DMS114 treated with DMSO at 0.1 percent for 48 hours (cell line): ENCODE results near the gene PARP12.

Experiments used
- DNase-seq: peaks from one replicate; lab custom pipeline; 2025; ENCODE audit not compliant: unreplicated experiment; lab: John Stamatoyannopoulos, UW

The PARP12 gene

DNA sequence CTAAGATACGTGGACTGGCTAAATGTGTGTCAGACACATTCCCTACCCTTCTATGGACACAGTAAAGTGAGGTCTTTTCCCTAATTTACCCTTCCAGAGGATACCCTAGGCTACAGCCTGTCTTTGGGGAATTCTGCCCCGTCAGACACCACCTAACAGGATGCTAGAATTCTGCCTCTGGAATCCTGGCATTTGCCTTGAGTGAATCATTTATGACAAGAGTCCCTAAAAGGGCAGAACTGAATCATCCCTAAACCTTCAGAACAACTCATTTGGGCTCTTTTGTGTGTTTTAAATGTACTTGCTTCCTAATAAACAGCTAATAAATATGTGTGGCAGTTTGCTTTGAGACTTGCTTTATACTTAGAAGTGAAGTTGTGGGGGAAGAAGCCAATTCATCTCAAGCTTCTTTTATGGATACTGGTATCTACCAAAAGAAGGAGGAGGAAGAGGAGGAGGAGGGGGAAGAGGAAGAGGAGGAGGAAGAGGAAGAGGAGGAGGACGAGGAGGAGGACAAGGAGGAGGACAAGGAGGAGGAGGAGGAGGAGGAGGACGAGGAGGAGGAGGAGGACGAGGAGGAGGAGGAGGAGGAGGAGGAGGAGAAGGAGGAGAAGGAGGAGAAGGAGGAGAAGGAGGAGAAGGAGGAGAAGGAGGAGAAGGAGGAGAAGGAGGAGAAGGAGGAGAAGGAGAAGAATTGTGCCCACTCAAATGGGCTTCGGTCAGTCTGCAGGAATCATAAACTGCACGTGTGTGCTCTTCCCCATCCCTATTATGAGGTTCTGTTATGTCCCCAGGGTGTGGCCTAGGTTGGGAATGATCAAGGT, 27.1 kb downstream of the PARP12 start:
- no peak for DNase-seq

GRCh38 chr7:140034421-140034820, 28.3 kb downstream of the PARP12 start:
- no peak for DNase-seq

DNA sequence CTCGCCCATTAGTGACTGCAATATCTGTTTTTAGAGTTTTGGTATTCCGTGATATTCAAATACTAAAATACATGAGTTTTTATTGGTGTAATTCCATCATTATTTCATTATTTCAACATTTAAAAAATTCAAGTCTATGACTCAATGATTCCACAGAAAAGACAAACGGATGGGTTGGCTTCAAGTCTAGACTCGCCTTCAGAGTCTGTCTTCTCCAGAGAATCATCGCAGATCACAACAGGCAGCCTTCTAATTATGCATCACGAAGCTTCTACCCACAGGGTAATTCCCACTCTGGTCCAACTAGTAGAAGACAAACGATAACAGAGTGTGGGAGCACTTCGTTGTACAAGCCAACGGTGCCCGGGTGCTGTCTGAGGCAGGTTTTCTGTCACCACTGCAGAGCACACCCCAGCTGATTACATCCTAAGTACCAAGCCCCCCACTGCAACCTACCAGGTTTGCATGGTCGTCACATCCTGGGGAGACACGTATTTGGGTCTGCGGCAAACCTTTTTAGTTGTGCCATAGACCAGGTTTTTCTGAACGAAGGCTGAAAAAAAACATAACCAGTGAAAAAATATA, 28.9 kb downstream of the PARP12 start:
- no peak for DNase-seq

GRCh38 chr7:140033036-140033435, 29.7 kb downstream of the PARP12 start:
- DNase-seq: no peak

DNA sequence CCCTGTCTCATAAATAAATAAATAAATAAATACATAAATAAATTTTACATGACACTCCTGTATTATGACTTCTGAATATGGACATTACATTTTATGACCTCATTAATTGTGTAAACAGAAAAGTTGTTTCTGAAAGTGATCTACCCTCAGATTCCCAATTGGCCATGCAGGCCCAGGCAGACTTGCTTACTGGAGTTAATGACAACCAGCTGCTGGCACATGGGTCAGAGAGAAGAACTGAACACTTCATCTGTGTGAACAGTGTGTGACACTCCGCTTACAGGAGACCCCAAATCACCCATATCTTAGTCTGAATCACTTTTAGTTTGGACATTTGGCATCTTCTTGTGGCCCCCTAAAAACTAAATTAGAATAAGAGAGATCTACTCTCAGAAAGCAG, 31.4 kb downstream of the PARP12 start:
- no peak for DNase-seq

DNA sequence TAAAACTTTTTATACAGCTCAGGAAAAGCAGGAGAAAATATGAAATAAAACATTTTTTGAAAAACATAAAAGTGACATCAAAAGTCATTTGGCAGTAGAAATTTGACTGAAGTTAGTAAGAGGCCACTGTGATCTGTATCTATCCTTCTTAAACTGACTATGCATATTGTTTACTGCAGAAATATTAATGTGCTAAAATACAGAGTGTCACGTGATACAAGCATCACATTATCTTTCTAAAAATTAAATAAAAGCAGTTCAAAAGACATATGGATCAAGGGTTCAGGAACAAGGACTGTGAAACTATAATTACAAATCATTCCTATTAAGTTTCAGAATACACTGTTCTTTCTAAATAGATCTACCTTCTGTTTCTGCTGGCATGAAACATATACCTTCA, 33.7 kb downstream of the PARP12 start:
- DNase-seq: no peak

GRCh38 chr7:140028311-140028710, 34.4 kb downstream of the PARP12 start:
- no peak for DNase-seq

DNA sequence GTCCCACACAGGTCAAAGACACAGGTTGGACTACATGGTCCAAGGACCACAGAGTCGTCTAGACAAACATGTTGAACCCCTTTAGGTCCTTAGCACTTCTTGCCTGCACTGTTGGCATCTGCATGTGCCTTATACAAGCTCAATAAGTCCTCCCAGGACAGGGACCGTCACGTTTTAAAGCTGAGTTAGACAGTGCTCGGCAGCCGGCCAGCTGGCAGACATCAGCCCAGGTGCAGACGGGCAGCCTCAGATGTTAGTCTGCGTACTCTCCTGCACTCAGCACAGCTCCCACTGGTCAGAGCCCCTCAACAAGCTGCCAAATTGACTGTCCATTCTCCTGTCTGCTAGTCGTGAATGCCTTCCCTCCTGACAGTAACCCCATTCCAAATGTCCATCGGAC, 34.9 kb downstream of the PARP12 start:
- no peak for DNase-seq

DNA sequence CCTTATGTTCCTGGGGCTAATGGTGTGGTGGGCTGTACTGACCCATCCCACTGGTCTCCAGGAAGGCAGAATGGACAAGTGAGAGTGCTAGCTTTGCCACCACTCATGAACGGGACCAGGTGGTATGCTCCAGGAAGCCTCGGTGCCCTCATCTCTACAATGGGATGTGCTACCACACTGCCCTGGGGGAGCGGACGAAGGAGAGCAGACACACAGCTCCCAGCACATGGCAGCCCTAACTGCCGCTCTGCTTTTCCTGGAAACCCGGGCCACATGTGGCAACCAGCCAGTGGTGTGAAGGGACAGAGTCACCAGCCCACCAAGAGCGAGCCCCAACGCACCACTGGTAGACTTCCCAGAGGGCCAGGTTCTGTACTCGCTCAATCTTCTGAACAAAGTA, 35.8 kb downstream of the PARP12 start:
- no peak for DNase-seq

DNA sequence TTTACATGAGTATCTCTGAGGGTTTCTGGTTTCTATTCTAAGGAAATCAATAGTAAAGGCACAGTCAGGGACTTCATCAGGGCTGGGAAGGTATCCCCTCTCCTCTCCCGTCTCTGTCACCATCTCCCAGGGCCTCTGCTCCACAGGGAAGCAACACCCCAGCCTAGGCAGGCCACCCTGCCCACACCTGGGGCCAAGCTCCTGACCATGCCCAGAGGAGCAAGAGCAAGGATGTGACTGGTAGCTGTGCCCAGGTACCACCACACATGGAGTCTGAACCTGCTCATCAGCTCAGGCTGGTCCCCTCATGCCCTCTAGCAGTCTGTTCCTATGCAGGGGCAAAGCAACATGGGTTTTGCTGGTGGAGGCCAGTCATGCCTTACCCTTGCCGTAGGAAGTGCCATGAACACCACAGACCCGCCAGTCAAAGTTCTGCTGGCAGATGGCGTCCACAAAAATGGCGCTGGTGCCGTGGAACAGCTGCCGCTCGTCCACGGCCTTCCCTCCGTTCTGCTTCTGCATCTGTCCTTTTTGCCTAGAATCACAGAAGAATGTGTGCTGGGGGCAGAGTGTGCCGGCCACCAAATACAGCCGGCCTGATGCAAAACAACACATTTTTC, 36.8 kb downstream of the PARP12 start:
- no peak for DNase-seq

- no peak for DNase-seq
Observed at GRCh38 chr7:140025241-140025640, 37.5 kb downstream of the PARP12 start.

DNA sequence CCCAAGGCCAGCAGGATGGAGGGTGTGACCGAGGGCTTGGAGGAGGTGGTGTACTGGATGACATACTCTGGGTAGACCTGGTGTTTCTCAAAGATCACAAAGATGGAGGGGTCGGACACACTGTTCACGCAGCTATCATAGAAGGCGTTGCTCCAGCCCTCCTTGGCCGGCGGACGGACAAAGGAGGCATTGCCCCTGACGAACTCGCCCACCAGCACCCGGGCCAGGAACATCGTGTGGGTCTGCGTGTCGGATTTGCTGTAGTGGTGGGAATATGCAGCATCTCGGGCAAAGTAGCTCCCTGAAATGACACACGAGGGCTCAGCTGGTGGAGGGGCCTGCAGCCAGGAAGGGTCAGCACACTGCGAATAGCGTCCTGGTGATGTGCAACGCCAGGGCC, 38.2 kb downstream of the PARP12 start:
- no peak for DNase-seq

DNA sequence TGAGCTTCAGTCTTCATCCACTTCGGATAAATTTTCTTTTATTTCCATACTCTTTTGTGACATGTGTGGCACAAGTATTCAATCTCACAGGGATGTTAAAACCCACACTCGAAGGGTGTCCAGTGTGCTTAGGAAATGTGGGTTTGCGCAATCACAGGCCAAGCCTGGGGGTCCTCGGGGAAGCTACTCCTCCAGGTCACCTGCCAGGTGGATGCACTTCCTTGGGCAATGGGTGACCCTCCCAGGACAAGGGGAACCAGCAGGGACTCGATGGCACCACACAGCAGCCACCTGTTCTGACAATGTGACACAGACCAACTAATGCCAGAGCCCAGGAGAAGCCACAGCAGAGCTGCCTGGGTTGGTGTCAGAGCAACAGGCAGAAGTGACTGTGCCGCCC, 39.0 kb downstream of the PARP12 start:
- DNase-seq: no peak

- DNase-seq: no peak
Observed at GRCh38 chr7:140022582-140023211, 40.1 kb downstream of the PARP12 start.

- no peak for DNase-seq
Observed at GRCh38 chr7:140021603-140022002, 41.1 kb downstream of the PARP12 start.

DNA sequence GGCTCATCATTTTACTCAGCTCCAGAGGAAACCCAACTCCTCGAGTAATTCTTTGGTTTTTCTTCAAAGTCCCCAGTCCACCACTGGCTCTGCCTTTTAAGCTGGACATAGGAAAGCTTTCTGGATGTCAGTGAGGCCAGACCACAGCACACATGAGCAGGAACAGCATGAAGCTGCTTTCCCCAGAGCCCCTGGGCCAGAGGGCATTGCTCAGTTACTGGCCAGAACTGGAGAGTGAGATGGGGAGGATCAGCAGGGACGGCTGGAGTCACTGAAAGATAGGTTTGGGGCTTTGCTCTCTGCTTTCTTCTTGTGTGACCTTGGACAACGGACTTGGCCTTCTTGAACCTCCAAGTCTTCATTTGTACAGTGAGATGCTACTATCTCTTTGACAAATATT, 43.1 kb downstream of the PARP12 start:
- DNase-seq: no peak

GRCh38 chr7:140019172-140019571, 43.6 kb downstream of the PARP12 start:
- DNase-seq: no peak

GRCh38 chr7:140018125-140019043, 44.4 kb downstream of the PARP12 start:
- DNase-seq: no peak

GRCh38 chr7:140017543-140017942, 45.2 kb downstream of the PARP12 start:
- DNase-seq: no peak

DNA sequence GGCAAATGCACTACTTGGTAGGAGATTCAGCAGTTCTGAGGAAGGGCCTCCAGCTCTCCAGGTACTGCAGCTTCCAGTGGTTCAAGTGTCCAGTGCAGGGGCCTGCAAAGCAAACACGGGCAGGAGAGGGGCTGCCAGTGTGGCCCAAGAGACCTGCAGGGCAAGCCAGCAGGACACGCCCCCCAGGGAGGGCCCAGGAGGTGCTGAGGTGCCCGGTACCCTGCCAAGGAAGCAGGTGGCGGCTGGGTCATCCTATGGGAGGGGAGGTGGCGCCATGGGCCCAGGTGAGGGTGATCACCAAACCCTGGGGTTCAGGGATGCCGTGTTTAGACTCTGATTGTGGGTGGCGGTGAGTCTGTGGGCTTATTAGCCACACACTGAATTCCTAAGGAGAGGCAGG, 45.7 kb downstream of the PARP12 start:
- DNase-seq: no peak

GRCh38 chr7:140016540-140016939, 46.2 kb downstream of the PARP12 start:
- no peak for DNase-seq
